Caco-2 (cell line): ENCODE data around the gene PLXDC1. TPM values are rescaled to one million over a fixed set of nuclear protein-coding genes. Genes with fewer than 3 reads are reported as not detected.

Source experiments
- BruUV-seq: library from RNA; stranded (reverse); fragments of 400-500 nt; replicated peaks from 2 replicates; lab custom pipeline; 2021; lab: Mats Ljungman, UMichigan
- CTCF ChIA-PET: fragments of 300-600 bp; sonication (Branson Sonifier 250); formaldehyde crosslinking; loops from one replicate; lab custom pipeline; 2022; ENCODE audit warnings: antibody characterized with exemption; lab: Charles Lee
- POLR2A ChIA-PET: fragments of 300-600 bp; sonication (Branson Sonifier 250); formaldehyde crosslinking; loops from one replicate; lab custom pipeline; 2022; ENCODE audit warnings: antibody characterized with exemption; lab: Charles Lee
- DNase-seq, 2 experiments: peaks; one replicate each; pipeline versions ENCODE4 v3.0.0 to v3.0.0-alpha.2; 2020 to 2022
- H3K27me3 ChIP-seq: replicated peaks from 2 replicates; pipeline ENCODE4 v1.6.0; 2011; ENCODE audit warnings: low read length; ENCODE audit not compliant: control insufficient read depth, insufficient read depth
- H3K36me3 ChIP-seq: 2 replicates; pipeline ENCODE4 v1.5.1; 2011; ENCODE audit warnings: low read length; ENCODE audit not compliant: control insufficient read depth, insufficient read depth
- H3K4me1 ChIP-seq: fragments of 250-450 bp; sonication (Bioruptor Pico); 2 replicates; pipeline ENCODE4 v1.5.1; 2020; ENCODE audit warnings: mild to moderate bottlenecking
- H3K4me3 ChIP-seq: 2 replicates; pipeline ENCODE4 v1.5.1; 2011; ENCODE audit warnings: low read depth, mild to moderate bottlenecking, control low read depth, low read length
- H3K9me3 ChIP-seq: fragments of 250-450 bp; sonication (Bioruptor Pico); 2 replicates; pipeline ENCODE4 v1.5.1; 2020; ENCODE audit warnings: mild to moderate bottlenecking, moderate library complexity
- H3K27ac Mint-ChIP-seq: one replicate; pipeline ENCODE4 v1.8.0; 2022; ENCODE audit warnings: mixed read lengths; ENCODE audit not compliant: unreplicated experiment
- H3K27me3 Mint-ChIP-seq: one replicate; pipeline ENCODE4 v1.8.0; 2022; ENCODE audit warnings: mixed read lengths; ENCODE audit not compliant: insufficient read depth, unreplicated experiment
- H3K36me3 Mint-ChIP-seq: one replicate; pipeline ENCODE4 v1.8.0; 2022; ENCODE audit warnings: mild to moderate bottlenecking, mixed read lengths; ENCODE audit not compliant: insufficient read depth, unreplicated experiment
- H3K4me1 Mint-ChIP-seq: one replicate; pipeline ENCODE4 v1.8.0; 2022; ENCODE audit warnings: low read depth, mixed read lengths; ENCODE audit not compliant: unreplicated experiment
- H3K4me3 Mint-ChIP-seq: one replicate; pipeline ENCODE4 v1.8.0; 2022; ENCODE audit warnings: mild to moderate bottlenecking, moderate library complexity, mixed read lengths; ENCODE audit not compliant: unreplicated experiment
- H3K9me3 Mint-ChIP-seq: one replicate; pipeline ENCODE4 v1.8.0; 2022; ENCODE audit warnings: mixed read lengths; ENCODE audit not compliant: unreplicated experiment
- intact Hi-C: fragments of 100-400 bp; cut with micrococcal nuclease; formaldehyde crosslinking; loops from one replicate; pipeline ENCODE4 v1.10.0; 2022; ENCODE audit not compliant: unreplicated experiment
- total RNA-seq: library from RNA; stranded (reverse); gene quantifications from 2 replicates; pipeline ENCODE4 v1.2.3, GENCODE V29; 2022
- TF ChIP-seq, protein P1 (sequence below), 2 experiments: fragments of 200-600 bp in 1 of 2; IDR thresholded peaks; 1 replicate in 1 of 2; 2 replicates in 1 of 2; pipeline versions ENCODE4 v1.5.1 to v1.8.0; 2011 to 2022; ENCODE audit warnings: antibody characterized with exemption in 1 of 2, control low read depth in 1 of 2, inconsistent platforms in 1 of 2, low read depth in 1 of 2, low read length in 1 of 2, mild to moderate bottlenecking in 1 of 2, moderate library complexity in 1 of 2; ENCODE audit not compliant: insufficient read depth in 1 of 2, severe bottlenecking in 1 of 2, unreplicated experiment in 1 of 2

PLXDC1 gene
- total RNA-seq, 1 experiment from 2014 or later, result 0.14 TPM

DNA sequence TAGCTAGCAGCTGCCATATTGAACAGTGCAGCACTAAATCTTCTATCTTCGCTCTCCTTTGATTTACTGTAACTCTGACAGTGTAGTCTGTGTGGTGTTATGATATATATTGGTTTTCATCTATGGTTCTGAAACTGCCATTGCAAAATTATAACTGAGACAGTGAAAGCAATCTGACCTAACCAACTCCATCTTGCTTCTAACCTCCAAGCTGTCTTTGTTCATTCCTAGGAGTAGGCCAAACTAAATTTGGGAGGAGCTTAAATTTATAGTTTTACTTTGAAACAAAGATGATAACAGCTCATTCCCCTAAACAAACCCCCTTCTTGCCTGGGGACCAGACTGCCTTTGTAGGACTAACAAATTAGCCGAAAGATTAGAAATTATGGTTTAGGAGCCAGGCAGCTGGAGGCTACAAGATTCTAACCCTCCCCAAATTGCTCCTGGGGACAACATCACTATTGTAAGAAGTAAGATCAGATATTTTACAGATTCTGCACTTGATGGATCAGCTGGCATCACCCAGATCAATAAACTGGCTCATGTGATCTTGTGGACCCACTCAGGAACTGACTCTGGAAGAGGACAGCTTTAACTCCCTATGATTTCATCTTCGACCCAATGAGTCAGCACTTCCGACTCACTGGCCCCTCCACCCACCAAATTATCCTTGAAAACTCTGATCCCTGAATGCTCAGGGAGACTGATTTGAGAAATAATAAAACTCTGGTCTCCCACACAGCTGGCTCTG, 137.2 kb downstream of the PLXDC1 start:
- TF ChIP-seq, protein P1, sequence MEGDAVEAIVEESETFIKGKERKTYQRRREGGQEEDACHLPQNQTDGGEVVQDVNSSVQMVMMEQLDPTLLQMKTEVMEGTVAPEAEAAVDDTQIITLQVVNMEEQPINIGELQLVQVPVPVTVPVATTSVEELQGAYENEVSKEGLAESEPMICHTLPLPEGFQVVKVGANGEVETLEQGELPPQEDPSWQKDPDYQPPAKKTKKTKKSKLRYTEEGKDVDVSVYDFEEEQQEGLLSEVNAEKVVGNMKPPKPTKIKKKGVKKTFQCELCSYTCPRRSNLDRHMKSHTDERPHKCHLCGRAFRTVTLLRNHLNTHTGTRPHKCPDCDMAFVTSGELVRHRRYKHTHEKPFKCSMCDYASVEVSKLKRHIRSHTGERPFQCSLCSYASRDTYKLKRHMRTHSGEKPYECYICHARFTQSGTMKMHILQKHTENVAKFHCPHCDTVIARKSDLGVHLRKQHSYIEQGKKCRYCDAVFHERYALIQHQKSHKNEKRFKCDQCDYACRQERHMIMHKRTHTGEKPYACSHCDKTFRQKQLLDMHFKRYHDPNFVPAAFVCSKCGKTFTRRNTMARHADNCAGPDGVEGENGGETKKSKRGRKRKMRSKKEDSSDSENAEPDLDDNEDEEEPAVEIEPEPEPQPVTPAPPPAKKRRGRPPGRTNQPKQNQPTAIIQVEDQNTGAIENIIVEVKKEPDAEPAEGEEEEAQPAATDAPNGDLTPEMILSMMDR (IDR thresholded peaks at IDR 0.05; ENCODE audit: insufficient read depth in 1 of 2, low read depth in 1 of 2, low read length in 1 of 2, severe bottlenecking in 1 of 2, unreplicated experiment in 1 of 2), result no peak
- no peak for DNase-seq
- Mint-ChIP-seq H3K36me3 (no peaks in the 10 kb centered on the region), H3K9me3 (no peaks in the 10 kb centered on the region), H3K4me3 (no peak overlapping the region), H3K4me1 (peaks cover 9% of the 10 kb centered on the region), H3K27me3 (no peaks in the 10 kb centered on the region), H3K27ac (peak overlapping the region; percentile 45)
- no peak overlapping the region for H3K4me3 ChIP-seq
- H3K9me3 ChIP-seq, result peaks cover under 1% of the 10 kb centered on the region; the same call in 1 of the 2 replicates
- ChIA-PET POLR2A (no interaction called here), CTCF (interaction anchor here (0.5 kb wide), 1 partner anchor 435 kb away, joined by 3 read pairs; no protein-coding TSS in a partner anchor)
- no peaks in the 10 kb centered on the region for H3K36me3 ChIP-seq
- no TSS peak for BruUV-seq
- H3K27me3 ChIP-seq, result no peaks in the 10 kb centered on the region
- intact Hi-C loops, result no loop called here
- no peaks in the 10 kb centered on the region for H3K4me1 ChIP-seq

Other genes with a start within 250 kb of the PLXDC1 start
- not detected in 2 replicates for gene FBXO47, start 184.2 kb downstream of the PLXDC1 start, total RNA-seq
- not detected in 2 replicates for gene ARL5C, start 14.5 kb upstream of the PLXDC1 start, total RNA-seq
- gene CACNB1, start 46.0 kb upstream of the PLXDC1 start, total RNA-seq, result 6.1 and 7.0 TPM in 2 replicates
- gene RPL19, start 48.6 kb upstream of the PLXDC1 start, total RNA-seq, result 1,825 and 2,017 TPM in 2 replicates
- gene STAC2, start 74.3 kb upstream of the PLXDC1 start, total RNA-seq, result 0.09 TPM in 1 of 2 replicates, not detected in the other
- gene FBXL20, start 250.0 kb upstream of the PLXDC1 start, total RNA-seq, result 11.2 and 12.6 TPM in 2 replicates